ENCODE data around the gene XYLB. TPM values are rescaled to one million over a fixed set of nuclear protein-coding genes. Genes with fewer than 3 reads are reported as not detected.
"Not testable (repeated sequence)": the region's sequence is repeated elsewhere in the genome, so short reads cannot be mapped to it uniquely, and the experiment has no call there.

XYLB gene
- total RNA-seq, 1 donor from 2014 or later: 5.3 TPM

DNA sequence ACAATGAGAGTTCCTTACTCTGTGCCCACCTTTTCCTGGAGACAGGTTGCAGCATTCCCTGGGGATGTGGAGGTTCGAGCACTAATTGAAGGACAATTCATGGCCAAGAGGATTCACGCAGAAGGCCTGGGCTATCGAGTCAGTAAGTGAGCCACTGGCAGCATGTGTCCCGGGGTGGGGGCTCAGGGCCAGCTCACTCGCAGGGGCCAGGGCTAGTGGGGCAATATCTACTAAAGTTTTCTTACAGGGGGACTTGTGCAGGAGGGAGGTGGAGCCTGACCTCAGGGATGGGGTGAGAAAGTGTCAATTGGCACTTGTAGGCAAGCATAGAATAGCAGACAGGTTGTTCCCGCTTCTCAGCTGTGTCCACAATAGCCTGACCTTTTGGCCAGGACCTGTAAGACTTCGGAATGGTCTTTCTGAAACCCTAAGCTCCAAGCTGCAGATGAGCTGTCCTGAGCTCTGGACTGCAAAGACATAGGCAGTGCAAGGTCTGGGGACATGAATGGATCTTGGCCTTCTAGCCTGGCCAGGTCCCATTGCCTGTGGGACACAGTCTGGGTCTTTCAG lies 32.7 kb downstream of the XYLB start:
- DNase-seq (ENCODE audit: low spot score): no peak

GRCh38 chr3:38382506-38383080 lies 36.0 kb downstream of the XYLB start:
- intact Hi-C loops (cut with DNase I): no loop called here
- no peak for ATAC-seq

More for the DNA sequence above, 32.7 kb downstream of the XYLB start:
- intact Hi-C loops (cut with DNase I): no loop called here
- no peak for ATAC-seq

GRCh38 chr3:38383156-38383875 lies 36.7 kb downstream of the XYLB start:
- ATAC-seq: no peak
- intact Hi-C loops (cut with DNase I): no loop called here
- DNase-seq (ENCODE audit: low spot score): no peak

More at GRCh38 chr3:38382506-38383080, 36.0 kb downstream of the XYLB start:
- DNase-seq (ENCODE audit: low spot score): no peak

DNA sequence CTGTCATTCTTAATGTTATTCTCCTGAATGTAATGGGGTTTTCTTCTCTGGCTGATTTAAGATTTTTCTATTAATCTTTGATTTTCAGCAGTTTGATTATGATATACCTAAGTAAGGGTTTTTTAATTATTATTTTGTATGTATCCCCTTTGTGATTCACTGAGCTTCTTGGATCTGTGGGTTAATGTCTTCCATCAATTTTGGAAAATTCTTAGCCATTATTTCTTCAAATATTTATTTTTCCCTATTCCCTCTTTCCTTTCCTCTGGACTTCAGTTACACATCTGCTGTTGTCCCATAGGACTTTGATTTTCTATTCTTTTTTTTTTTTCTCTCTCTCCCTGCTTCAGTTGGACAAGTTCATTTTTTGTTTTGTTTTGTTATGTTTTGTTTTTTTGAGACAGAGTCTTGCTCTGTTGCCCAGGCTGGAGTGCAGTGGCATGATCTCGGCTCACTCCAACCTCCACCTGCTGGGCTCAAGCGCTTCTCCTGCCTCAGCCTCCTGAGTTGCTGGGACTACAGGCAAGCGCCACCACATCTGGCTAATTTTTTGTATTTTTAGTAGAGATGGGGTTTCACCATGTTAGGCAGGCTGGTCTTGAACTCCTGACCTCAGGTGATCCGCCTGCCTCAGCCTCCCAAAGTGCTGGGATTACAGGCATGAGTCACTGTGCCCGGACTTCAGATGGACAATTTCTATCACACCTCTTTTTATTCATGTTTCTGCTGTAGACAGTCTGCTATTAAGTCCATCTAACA lies 40.6 kb downstream of the XYLB start:
- ATAC-seq: no peak
- intact Hi-C loops (cut with DNase I): no loop called here
- no peak for DNase-seq (ENCODE audit: low spot score)

DNA sequence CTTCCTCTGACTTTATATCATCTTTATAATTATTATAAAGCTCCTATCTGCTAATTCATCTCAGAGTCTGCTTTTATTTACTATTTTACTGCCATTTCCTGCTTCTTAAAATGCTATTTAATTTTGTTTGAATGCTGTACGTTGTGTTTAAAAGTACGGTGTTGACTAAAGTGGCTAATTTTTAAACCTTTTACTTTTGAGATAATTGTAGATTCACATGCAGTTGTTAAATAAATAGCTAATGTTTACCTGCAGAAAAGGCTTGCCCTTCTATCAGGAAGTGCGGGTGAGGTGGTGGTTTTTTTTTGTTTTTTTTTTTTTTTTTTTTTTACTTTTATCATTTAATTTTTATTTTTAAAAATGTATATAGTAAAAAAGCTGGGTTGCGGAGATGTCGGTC lies 41.3 kb downstream of the XYLB start:
- DNase-seq (ENCODE audit: low spot score) (no peak), ATAC-seq (no peak)
- intact Hi-C loops (cut with DNase I): no loop called here

- ATAC-seq: no peak
- no peak for DNase-seq (ENCODE audit: low spot score)
- intact Hi-C loops (cut with DNase I): no loop called here
These were observed 46.1 kb downstream of the XYLB start for GRCh38 chr3:38392604-38393163.

DNA sequence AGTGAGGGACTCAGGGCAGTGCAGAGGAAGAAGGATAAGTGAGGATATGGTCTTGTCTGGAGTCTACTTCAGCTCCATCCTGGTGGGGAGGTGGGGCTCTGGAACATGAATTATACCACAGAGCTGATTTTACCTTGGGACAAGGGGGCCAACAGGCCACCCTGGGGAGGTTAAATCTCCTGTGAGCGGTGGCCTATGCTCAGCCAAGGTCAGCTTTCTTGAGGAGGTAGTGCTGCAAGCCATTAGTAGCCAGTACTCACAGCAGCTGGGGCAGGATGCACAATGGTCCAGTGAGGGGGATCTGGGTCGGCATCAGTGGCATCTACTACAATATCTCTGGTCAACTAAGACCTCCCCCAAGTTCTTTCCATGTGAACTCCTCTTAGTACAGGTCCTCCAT lies 49.7 kb downstream of the XYLB start:
- intact Hi-C loops (cut with DNase I): no loop called here

DNA sequence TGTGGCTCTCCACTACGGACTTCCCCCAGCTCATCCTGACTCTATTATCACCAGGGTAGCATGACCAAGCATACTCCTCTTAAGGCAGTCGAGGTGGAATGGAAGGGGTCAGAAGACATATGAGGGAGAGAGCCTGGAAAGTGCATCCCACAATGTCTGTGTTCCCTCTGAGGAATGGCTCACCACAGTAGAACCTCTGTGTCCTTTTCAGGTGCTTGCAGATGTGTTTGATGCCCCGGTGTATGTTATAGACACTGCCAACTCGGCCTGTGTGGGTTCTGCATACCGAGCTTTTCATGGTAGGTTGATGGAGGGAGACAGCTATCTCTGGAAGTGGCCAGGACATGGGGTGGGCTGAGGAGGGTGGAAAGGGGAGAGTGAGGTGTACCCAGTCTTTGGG lies 50.3 kb downstream of the XYLB start:
- DNase-seq (ENCODE audit: low spot score): no peak

More for the DNA sequence above, 49.7 kb downstream of the XYLB start:
- ATAC-seq (no peak), DNase-seq (ENCODE audit: low spot score) (no peak)

DNA sequence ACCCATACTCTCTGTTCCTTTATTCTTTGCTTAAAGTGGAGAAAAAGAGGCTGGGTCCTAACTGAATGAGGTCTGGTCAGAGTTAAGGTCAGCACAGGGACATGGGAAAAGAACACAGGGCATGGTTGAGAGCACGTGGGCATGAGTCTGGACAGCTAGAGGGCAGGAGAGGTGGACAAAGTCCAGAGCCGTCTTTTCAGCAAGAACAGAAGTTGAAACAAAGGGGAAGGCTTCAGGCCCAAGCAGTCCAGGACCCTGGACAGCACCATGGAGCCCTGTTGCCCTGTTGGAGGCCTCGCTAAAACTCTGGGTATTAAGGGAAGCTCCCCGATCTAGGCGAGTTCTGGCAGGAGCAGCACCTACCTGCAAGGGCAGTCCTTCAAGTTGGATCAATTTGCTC lies 50.7 kb downstream of the XYLB start:
- no peak for DNase-seq (ENCODE audit: low spot score)
- intact Hi-C loops (cut with DNase I): no loop called here
- no peak for ATAC-seq

More for the DNA sequence above, 50.3 kb downstream of the XYLB start:
- no peak for ATAC-seq
- intact Hi-C loops (cut with DNase I): no loop called here

DNA sequence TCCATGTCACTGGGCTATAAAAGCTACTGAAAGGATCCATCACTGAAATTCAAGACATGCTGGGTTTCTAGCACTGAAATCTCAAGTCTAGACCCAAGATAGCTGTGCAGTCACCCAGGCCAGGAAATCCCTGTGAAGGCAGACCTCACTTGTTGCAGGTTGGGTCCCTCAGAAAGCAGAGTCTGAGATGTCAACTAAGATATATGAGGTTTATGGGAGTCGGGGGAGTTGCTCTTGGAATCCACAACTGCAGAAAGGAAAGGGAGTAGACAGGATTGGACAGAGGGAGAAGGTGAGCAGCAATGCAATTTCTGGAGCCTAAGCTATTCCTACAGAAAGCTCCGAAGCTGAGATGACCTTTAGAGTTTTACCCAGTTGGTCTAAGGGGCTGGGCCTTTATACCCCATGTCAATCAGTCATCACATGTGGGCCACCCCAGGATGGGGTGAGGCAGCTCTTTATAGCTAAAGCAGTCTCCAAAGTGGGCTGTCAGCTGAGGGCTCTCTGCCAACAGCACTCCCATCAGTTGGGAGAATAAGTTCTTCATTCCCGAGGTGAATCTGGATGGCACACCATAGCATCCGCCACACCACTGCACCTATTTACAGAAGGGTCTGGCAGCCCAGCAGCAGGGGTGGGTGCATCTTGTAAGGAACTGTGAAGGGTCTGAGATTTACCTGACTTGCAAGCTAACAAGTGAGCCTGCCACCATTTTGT lies 54.8 kb downstream of the XYLB start:
- intact Hi-C loops (cut with DNase I): no loop called here
- no peak for DNase-seq (ENCODE audit: low spot score)
- no peak for ATAC-seq

GRCh38 chr3:38404286-38404685 lies 57.7 kb downstream of the XYLB start:
- ATAC-seq: no peak
- intact Hi-C loops (cut with DNase I): no loop called here
- no peak for DNase-seq (ENCODE audit: low spot score)

DNA sequence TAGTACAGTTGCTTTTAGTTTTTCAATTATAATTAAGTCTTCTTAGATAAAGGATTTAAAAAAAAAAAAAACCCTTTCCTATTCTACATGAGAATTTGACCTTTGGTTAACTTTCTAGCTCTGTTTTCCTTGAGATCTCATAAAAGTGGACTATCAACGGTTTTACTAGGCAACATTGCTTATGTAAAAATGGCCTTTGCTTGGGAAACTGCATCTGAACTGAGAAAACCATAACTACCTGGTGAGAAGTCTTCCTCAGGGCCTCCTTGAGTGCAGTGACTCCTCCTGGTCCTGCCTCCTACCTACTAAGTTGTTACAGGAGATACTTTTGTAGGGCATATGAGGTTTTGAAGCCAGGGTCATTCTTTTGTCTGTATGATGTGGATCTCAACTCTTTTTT lies 65.0 kb downstream of the XYLB start:
- ATAC-seq: no peak
- intact Hi-C loops (cut with DNase I): no loop called here
- no peak for DNase-seq (ENCODE audit: low spot score)

DNA sequence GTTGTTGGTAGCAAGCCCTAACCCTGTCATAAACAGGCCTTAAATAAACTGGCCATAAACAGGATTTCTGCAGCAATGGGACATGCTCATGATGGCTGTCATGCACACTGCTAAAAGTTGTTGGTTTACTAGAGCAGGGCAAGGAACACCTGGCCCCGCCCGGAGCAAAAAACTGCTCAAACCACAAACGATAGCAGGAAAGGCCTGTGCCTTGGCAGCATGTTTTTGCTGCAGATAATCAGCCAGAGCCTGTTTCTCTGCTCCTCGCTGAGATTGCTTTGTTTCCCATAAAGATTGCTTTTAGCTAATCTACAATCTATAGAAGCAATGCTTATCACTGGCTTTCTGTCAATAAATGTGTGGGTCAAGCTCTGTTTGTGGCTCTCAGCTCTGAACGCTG lies 74.2 kb downstream of the XYLB start:
- DNase-seq (ENCODE audit: low spot score); ATAC-seq; intact Hi-C loops (cut with DNase I): not testable (repeated sequence)

- ATAC-seq: no peak
- intact Hi-C loops (cut with DNase I): no loop called here
- DNase-seq (ENCODE audit: low spot score): no peak
These were observed 75.2 kb downstream of the XYLB start for GRCh38 chr3:38421679-38422336.

- DNase-seq (ENCODE audit: low spot score); ATAC-seq; intact Hi-C loops (cut with DNase I): not testable (repeated sequence)
These were observed 80.3 kb downstream of the XYLB start for GRCh38 chr3:38426798-38427426.

DNA sequence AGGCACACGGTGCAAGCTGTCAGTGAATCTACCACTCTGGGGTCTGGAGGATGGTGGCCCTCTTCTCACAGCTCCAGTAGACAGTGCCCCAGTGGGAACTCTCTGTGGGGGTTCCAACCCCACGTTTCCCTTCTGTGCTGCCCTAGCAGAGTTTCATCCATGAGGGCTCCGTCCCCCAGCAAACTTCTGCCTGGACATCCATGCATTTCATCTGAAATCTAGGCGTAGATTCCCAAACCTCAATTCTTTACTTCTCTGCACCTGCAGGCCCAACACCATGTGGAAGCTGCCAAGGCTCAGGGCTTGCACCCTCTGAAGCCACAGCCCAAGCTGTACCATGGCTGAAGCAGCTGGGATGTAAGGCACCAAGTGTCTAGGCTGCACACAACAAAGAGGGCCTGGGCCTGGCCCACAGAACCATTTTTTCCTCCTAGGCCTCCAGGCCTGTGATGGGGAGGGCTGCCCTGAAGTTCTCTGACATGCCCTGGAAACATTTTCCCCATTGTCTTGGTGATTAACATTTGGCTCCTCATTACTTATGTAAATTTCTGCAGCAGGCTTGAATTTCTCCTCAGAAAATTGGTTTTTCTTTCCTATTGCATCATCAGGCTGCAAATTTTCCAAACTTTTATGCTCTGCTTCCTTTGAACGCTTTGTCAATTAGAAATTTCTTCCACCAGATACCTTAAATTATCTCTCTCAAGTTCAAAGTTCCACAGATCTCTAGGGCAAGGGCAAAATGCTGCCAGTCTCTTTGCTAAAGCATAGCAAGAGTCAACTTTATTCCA lies 86.5 kb downstream of the XYLB start:
- intact Hi-C loops (cut with DNase I); ATAC-seq; DNase-seq (ENCODE audit: low spot score): not testable (repeated sequence)

GRCh38 chr3:38433661-38434060 lies 87.1 kb downstream of the XYLB start:
- intact Hi-C loops (cut with DNase I); DNase-seq (ENCODE audit: low spot score); ATAC-seq: not testable (repeated sequence)

Data from sciatic nerve (tissue), 2 donors.